Loucy (cell line): ENCODE results near the gene TXNDC11.

Experiments
- H2AFZ ChIP-seq: fragments of 200-600 bp; sonication (generic); 2 replicates; pipeline ENCODE4 v1.6.0; 2016; ENCODE audit warnings: antibody characterized with exemption, mild to moderate bottlenecking, low read length, moderate library complexity
- H3F3A ChIP-seq: fragments of 200-600 bp; 2 replicates; pipeline ENCODE4 v1.6.0; 2016; ENCODE audit warnings: antibody characterized with exemption, low read depth, mild to moderate bottlenecking
- H3K27me3 ChIP-seq: fragments of 200-600 bp; sonication (generic); 2 replicates; pipeline ENCODE4 v1.6.1; 2014; ENCODE audit warnings: low read length, mild to moderate bottlenecking; ENCODE audit not compliant: insufficient read depth, poor library complexity, severe bottlenecking
- H3K36me3 ChIP-seq: fragments of 200-600 bp; sonication (generic); 2 replicates; pipeline ENCODE4 v1.6.1; 2016; ENCODE audit warnings: low read length; ENCODE audit not compliant: insufficient read depth
- H3K4me1 ChIP-seq: fragments of 200-600 bp; sonication (generic); 2 replicates; pipeline ENCODE4 v1.5.1; 2014; ENCODE audit warnings: low read length, mild to moderate bottlenecking; ENCODE audit not compliant: insufficient read depth, poor library complexity, severe bottlenecking
- H3K4me2 ChIP-seq: fragments of 200-600 bp; sonication (generic); 2 replicates; pipeline ENCODE4 v1.6.0; 2014; ENCODE audit warnings: antibody characterized with exemption, low read length, low read depth, mild to moderate bottlenecking; ENCODE audit not compliant: poor library complexity, severe bottlenecking
- H3K4me3 ChIP-seq: fragments of 200-600 bp; sonication (generic); 2 replicates; pipeline ENCODE4 v1.5.1; 2014; ENCODE audit warnings: low read length, mild to moderate bottlenecking, mixed read lengths; ENCODE audit not compliant: poor library complexity, severe bottlenecking
- H3K79me2 ChIP-seq: fragments of 200-600 bp; sonication (generic); 2 replicates; pipeline ENCODE4 v1.6.1; 2014; ENCODE audit warnings: low read length; ENCODE audit not compliant: insufficient read depth
- H3K9ac ChIP-seq: fragments of 200-600 bp; sonication (generic); 2 replicates; pipeline ENCODE4 v1.6.0; 2014; ENCODE audit warnings: mild to moderate bottlenecking, low read depth, low read length, moderate library complexity; ENCODE audit not compliant: poor library complexity, severe bottlenecking
- H3K9me2 ChIP-seq: fragments of 200-600 bp; sonication (generic); replicated peaks from 2 replicates; pipeline ENCODE4 v1.6.1; 2016; ENCODE audit warnings: low read depth, low read length, mixed read lengths
- H3K9me3 ChIP-seq: fragments of 200-600 bp; sonication (generic); 2 replicates; pipeline ENCODE4 v1.6.1; 2014; ENCODE audit warnings: mild to moderate bottlenecking, antibody characterized with exemption, low read length, low read depth; ENCODE audit not compliant: insufficient read depth
- H4K20me1 ChIP-seq: fragments of 200-600 bp; sonication (generic); 2 replicates; pipeline ENCODE4 v1.6.0; 2014; ENCODE audit warnings: antibody characterized with exemption, low read length, mild to moderate bottlenecking; ENCODE audit not compliant: insufficient read depth, poor library complexity, severe bottlenecking
- EZH2phosphoT487 ChIP-seq: fragments of 200-600 bp; IDR thresholded peaks from 2 replicates; pipeline ENCODE4 v1.6.1; 2018; ENCODE audit warnings: antibody characterized with exemption, mild to moderate bottlenecking, moderate library complexity, borderline replicate concordance
- TF ChIP-seq, protein P1 (sequence below): fragments of 200-600 bp; sonication (generic); conservative IDR thresholded peaks from 2 replicates; pipeline ENCODE4 v1.5.1; 2014; ENCODE audit warnings: mild to moderate bottlenecking, antibody characterized with exemption, low read length

The TXNDC11 gene

DNA sequence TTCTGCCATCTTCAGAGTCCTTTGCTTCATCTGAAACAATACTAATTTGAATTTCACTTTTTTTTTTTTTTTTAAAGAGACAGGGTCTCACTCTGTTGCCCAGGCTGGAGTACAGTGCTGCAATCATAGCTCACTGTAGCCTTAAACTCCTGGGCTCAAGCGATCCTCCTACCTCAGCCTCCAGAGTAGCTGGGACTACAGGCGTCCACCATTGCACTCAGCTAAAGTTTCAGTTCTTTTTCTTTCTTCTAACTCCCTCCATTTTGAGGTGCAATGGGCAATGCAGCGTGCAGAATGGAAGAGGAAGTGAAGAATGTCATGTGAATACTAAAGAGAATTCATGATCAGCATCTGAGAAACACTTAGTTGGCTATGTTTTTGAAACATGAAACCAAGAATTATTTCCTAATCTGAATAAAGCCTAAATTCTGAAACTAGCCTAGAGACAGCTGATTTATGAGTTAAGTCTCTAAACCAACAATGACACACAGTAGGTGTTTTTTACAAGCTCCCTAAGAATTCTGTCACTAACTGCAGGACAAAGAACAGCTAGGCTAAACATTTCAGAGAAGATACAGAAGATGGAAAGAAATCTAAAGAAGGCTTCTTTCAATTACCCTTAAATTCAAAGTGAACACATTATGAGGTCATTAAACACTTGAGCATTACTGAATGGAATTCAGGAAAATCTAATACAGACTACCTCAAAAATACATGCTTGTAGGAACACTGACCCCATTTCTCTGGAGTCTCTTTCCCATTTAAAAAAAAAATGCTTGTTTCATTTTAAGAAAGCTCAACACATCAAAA, 53.4 kb downstream of the TXNDC11 start:
- Histone ChIP-seq H4K20me1 (no peaks in the 10 kb centered on the region), H3F3A (no peaks in the 10 kb centered on the region), H3K9ac (no peak overlapping the region), H3K36me3 (peaks cover 38% of the 10 kb centered on the region; the same call in 1 of the 2 replicates), H3K9me2 (no peaks in the 10 kb centered on the region), H3K4me1 (no peaks in the 10 kb centered on the region), H3K27me3 (no peaks in the 10 kb centered on the region), H3K4me3 (no peak overlapping the region), H3K4me2 (no peak overlapping the region), H3K9me3 (no peaks in the 10 kb centered on the region), H2AFZ (no peak overlapping the region), H3K79me2 (no peaks in the 10 kb centered on the region)
- TF ChIP-seq EZH2phosphoT487: no peak
- TF ChIP-seq, protein P1, sequence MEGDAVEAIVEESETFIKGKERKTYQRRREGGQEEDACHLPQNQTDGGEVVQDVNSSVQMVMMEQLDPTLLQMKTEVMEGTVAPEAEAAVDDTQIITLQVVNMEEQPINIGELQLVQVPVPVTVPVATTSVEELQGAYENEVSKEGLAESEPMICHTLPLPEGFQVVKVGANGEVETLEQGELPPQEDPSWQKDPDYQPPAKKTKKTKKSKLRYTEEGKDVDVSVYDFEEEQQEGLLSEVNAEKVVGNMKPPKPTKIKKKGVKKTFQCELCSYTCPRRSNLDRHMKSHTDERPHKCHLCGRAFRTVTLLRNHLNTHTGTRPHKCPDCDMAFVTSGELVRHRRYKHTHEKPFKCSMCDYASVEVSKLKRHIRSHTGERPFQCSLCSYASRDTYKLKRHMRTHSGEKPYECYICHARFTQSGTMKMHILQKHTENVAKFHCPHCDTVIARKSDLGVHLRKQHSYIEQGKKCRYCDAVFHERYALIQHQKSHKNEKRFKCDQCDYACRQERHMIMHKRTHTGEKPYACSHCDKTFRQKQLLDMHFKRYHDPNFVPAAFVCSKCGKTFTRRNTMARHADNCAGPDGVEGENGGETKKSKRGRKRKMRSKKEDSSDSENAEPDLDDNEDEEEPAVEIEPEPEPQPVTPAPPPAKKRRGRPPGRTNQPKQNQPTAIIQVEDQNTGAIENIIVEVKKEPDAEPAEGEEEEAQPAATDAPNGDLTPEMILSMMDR: no peak

- H3K36me3 ChIP-seq: peaks cover 45% of the 10 kb centered on the region; the same call in 1 of the 2 replicates
- H2AFZ ChIP-seq: no peak overlapping the region
- no peaks in the 10 kb centered on the region for H3K4me1 ChIP-seq
- TF ChIP-seq EZH2phosphoT487: no peak
- TF ChIP-seq, protein P1: no peak
- H3K9me3 ChIP-seq: no peaks in the 10 kb centered on the region
- H3K79me2 ChIP-seq: no peaks in the 10 kb centered on the region
- H3K27me3 ChIP-seq: no peaks in the 10 kb centered on the region
- no peaks in the 10 kb centered on the region for H3F3A ChIP-seq
- H3K9me2 ChIP-seq: no peaks in the 10 kb centered on the region
- no peak overlapping the region for H3K4me2 ChIP-seq
- H4K20me1 ChIP-seq: no peaks in the 10 kb centered on the region
- H3K4me3 ChIP-seq: no peak overlapping the region
- no peak overlapping the region for H3K9ac ChIP-seq
Measured at GRCh38 chr16:11688520-11688886, 54.2 kb downstream of the TXNDC11 start.

GRCh38 chr16:11687601-11688519, 54.8 kb downstream of the TXNDC11 start:
- peaks cover 47% of the 10 kb centered on the region; the same call in 1 of the 2 replicates for H3K36me3 ChIP-seq
- no peak for TF ChIP-seq EZH2phosphoT487
- TF ChIP-seq, protein P1: no peak
- no peaks in the 10 kb centered on the region for H3K79me2 ChIP-seq
- no peaks in the 10 kb centered on the region for H3K4me1 ChIP-seq
- no peak overlapping the region for H2AFZ ChIP-seq
- H3F3A ChIP-seq: no peaks in the 10 kb centered on the region
- no peak overlapping the region for H3K9ac ChIP-seq
- H3K27me3 ChIP-seq: no peaks in the 10 kb centered on the region
- H3K4me2 ChIP-seq: no peak overlapping the region
- H4K20me1 ChIP-seq: no peaks in the 10 kb centered on the region
- no peaks in the 10 kb centered on the region for H3K9me2 ChIP-seq
- H3K9me3 ChIP-seq: no peaks in the 10 kb centered on the region
- no peak overlapping the region for H3K4me3 ChIP-seq
